ENCODE data around the gene AUTS2. TPM values are rescaled to one million over a fixed set of nuclear protein-coding genes. Genes with fewer than 3 reads are reported as not detected.
A peak's percentile ranks its signal among the peaks of the same experiment; 100 is the strongest.

AUTS2 gene
- total RNA-seq, 6 donors from 2014 or later, result 38.9 to 151 (median 55.8) TPM

- Histone ChIP-seq H3K9me3 (no peaks in the 10 kb centered on the region), H3K27me3 (no peaks in the 10 kb centered on the region), H3K27ac (no peak overlapping the region), H3K4me3 (no peak overlapping the region), H3K36me3 (no peaks in the 10 kb centered on the region), H3K4me1 (peaks cover 0 to 3% (median 0%) of the 10 kb centered on the region in 4 donors)
- ATAC-seq (ENCODE audit: low FRiP score in 2 of 2), result no peak
- TF ChIP-seq POLR2AphosphoS5 (IDR thresholded peaks at IDR 0.05), result no peak
- no peak for TF ChIP-seq POLR2A (IDR thresholded peaks at IDR 0.05)
- TF ChIP-seq CTCF (IDR thresholded peaks at IDR 0.05), result no peak
- TF ChIP-seq EP300 (IDR thresholded peaks at IDR 0.05), result no peak
- no peak for DNase-seq
- 79 to 89% methylated on average over 8 of the region's 8 CpGs for WGBS, 2 donors
Measured at GRCh38 chr7:69624435-69625230, 26.4 kb downstream of the AUTS2 start.

GRCh38 chr7:69625238-69625637, 27.0 kb downstream of the AUTS2 start:
- DNase-seq, result no peak

GRCh38 chr7:69625798-69626197, 27.5 kb downstream of the AUTS2 start:
- 76 to 81% methylated on average over 2 of the region's 2 CpGs for WGBS, 2 donors
- Histone ChIP-seq H3K4me3 (no peak overlapping the region), H3K4me1 (peaks cover 0 to 4% (median 1%) of the 10 kb centered on the region in 4 donors), H3K36me3 (no peaks in the 10 kb centered on the region), H3K27ac (no peak overlapping the region), H3K9me3 (no peaks in the 10 kb centered on the region), H3K27me3 (no peaks in the 10 kb centered on the region)
- ATAC-seq (ENCODE audit: low FRiP score in 2 of 2) (no peak), DNase-seq (no peak)
- TF ChIP-seq CTCF (IDR thresholded peaks at IDR 0.05), result no peak
- TF ChIP-seq POLR2AphosphoS5 (IDR thresholded peaks at IDR 0.05), result no peak
- TF ChIP-seq POLR2A (IDR thresholded peaks at IDR 0.05), result no peak
- no peak for TF ChIP-seq EP300 (IDR thresholded peaks at IDR 0.05)

More at GRCh38 chr7:69625238-69625637, 27.0 kb downstream of the AUTS2 start:
- WGBS, 2 donors, result 89 to 96% methylated on average over 6 of the region's 6 CpGs
- no peak overlapping the region for H3K27ac ChIP-seq
- H3K9me3 ChIP-seq, result no peaks in the 10 kb centered on the region
- H3K4me3 ChIP-seq, result no peak overlapping the region
- H3K36me3 ChIP-seq, result no peaks in the 10 kb centered on the region
- H3K4me1 ChIP-seq, result peaks cover 0 to 3% (median 0%) of the 10 kb centered on the region in 4 donors
- no peaks in the 10 kb centered on the region for H3K27me3 ChIP-seq
- TF ChIP-seq POLR2AphosphoS5 (IDR thresholded peaks at IDR 0.05) (no peak), EP300 (IDR thresholded peaks at IDR 0.05) (no peak), CTCF (IDR thresholded peaks at IDR 0.05) (no peak), POLR2A (IDR thresholded peaks at IDR 0.05) (no peak)
- ATAC-seq (ENCODE audit: low FRiP score in 2 of 2), result no peak

GRCh38 chr7:69630292-69630691, 32.0 kb downstream of the AUTS2 start:
- Histone ChIP-seq H3K4me1 (peaks cover 0 to 5% (median 1%) of the 10 kb centered on the region in 4 donors), H3K36me3 (no peaks in the 10 kb centered on the region), H3K27me3 (no peaks in the 10 kb centered on the region), H3K4me3 (no peak overlapping the region), H3K27ac (no peak overlapping the region), H3K9me3 (no peaks in the 10 kb centered on the region)
- DNase-seq (no peak), ATAC-seq (ENCODE audit: low FRiP score in 2 of 2) (peak in 1 of 2 donors; percentile 41)
- WGBS, 2 donors, result 60 to 71% methylated on average over 5 of the region's 5 CpGs
- TF ChIP-seq EP300 (IDR thresholded peaks at IDR 0.05) (no peak), POLR2A (IDR thresholded peaks at IDR 0.05) (no peak), CTCF (IDR thresholded peaks at IDR 0.05) (no peak), POLR2AphosphoS5 (IDR thresholded peaks at IDR 0.05) (no peak)
